NCI-H146 (cell line): Measurements from ENCODE around the gene VSTM5.
"Not testable (repeated sequence)": the region's sequence is repeated elsewhere in the genome, so short reads cannot be mapped to it uniquely, and the experiment has no call there.

ENCODE experiments used
- DNase-seq: peaks from one replicate; lab custom pipeline; 2025; lab: John Stamatoyannopoulos, UW

The VSTM5 gene

GRCh38 chr11:93850594-93851018, at the start of gene VSTM5:
Gene VSTM5 (minus strand): TSS chr11:93850618. CDS start chr11:93850502, 116 bp downstream.
- DNase-seq = peak; percentile 67

GRCh38 chr11:93895106-93895862, 44.9 kb upstream of the VSTM5 start:
- peak; percentile 66 for DNase-seq

- DNase-seq = no peak
These were observed 40.1 kb upstream of the VSTM5 start for GRCh38 chr11:93890391-93891051.

GRCh38 chr11:93887111-93887510, 36.7 kb upstream of the VSTM5 start:
- no peak for DNase-seq

GRCh38 chr11:93879114-93879513, 28.7 kb upstream of the VSTM5 start:
- not testable (repeated sequence) for DNase-seq

GRCh38 chr11:93875637-93876036, 25.2 kb upstream of the VSTM5 start:
- DNase-seq = no peak

- no peak for DNase-seq
These were observed 21.1 kb upstream of the VSTM5 start for GRCh38 chr11:93871526-93871925.

GRCh38 chr11:93870616-93871015, 20.2 kb upstream of the VSTM5 start:
- DNase-seq = no peak

- no peak for DNase-seq
These were observed 19.4 kb upstream of the VSTM5 start for GRCh38 chr11:93869830-93870229.

- not testable (repeated sequence) for DNase-seq
These were observed 18.0 kb upstream of the VSTM5 start for GRCh38 chr11:93868404-93868803.

GRCh38 chr11:93861808-93862207, 11.4 kb upstream of the VSTM5 start:
- DNase-seq = no peak

- DNase-seq = no peak
These were observed 7.8 kb upstream of the VSTM5 start for GRCh38 chr11:93858121-93858775.

GRCh38 chr11:93857413-93858120, 7.1 kb upstream of the VSTM5 start:
- DNase-seq = no peak

- no peak for DNase-seq
These were observed 1.8 kb upstream of the VSTM5 start for GRCh38 chr11:93852242-93852641.

GRCh38 chr11:93849751-93850593, 446 bp downstream of the VSTM5 start:
- DNase-seq = peak; percentile 72

- DNase-seq = no peak
These were observed 1.2 kb downstream of the VSTM5 start for GRCh38 chr11:93849201-93849600.

GRCh38 chr11:93846411-93846810, 4.0 kb downstream of the VSTM5 start:
- no peak for DNase-seq

GRCh38 chr11:93845181-93846092, 5.0 kb downstream of the VSTM5 start:
- no peak for DNase-seq

GRCh38 chr11:93844568-93844967, 5.8 kb downstream of the VSTM5 start:
- no peak for DNase-seq

GRCh38 chr11:93843906-93844305, 6.5 kb downstream of the VSTM5 start:
- no peak for DNase-seq
